ENCODE measurements around the gene VPS39.

GRCh38 chr15:42155546-42156242, 52.4 kb downstream of the VPS39 start:
- TF ChIP-seq ZBTB21 (CRISPR knock-in tag; IDR thresholded peaks at IDR 0.05) (no peak), ZBTB44 (CRISPR knock-in tag; IDR thresholded peaks at IDR 0.05) (no peak)

Data from HepG2 (cell line).